Fibroblast of the aortic adventitia (primary cell): ENCODE results near the gene ZNF804A. TPM values are rescaled to one million over a fixed set of nuclear protein-coding genes. Genes with fewer than 3 reads are reported as not detected.
"Not testable (repeated sequence)": the region's sequence is repeated elsewhere in the genome, so short reads cannot be mapped to it uniquely, and the experiment has no call there.

Source experiments
- DNase-seq: peaks from one replicate; pipeline ENCODE4 v3.0.0-alpha.2; 2010; ENCODE audit warnings: low read depth
- H3K4me3 ChIP-seq: 2 replicates; pipeline ENCODE4 v1.5.1; 2011; ENCODE audit warnings: low read depth, mild to moderate bottlenecking, control low read depth, low read length, moderate library complexity
- CTCF ChIP-seq: IDR thresholded peaks from 2 replicates; pipeline ENCODE4 v1.5.1; 2011; ENCODE audit warnings: mild to moderate bottlenecking, low read length, control low read depth, inconsistent platforms; ENCODE audit not compliant: insufficient read depth
- total RNA-seq: library from RNA; depleted of rRNA; stranded (reverse); fragments of >200 nt; gene quantifications from 2 replicates; pipeline ENCODE4 v1.2.3, GENCODE V29; 2012; ENCODE audit warnings: low replicate concordance

The ZNF804A gene
- total RNA-seq, 1 donor = 12.9 TPM

- peak; percentile 71 for DNase-seq
- no peak for TF ChIP-seq CTCF
- no peak overlapping the region for H3K4me3 ChIP-seq
These were observed 158.6 kb downstream of the ZNF804A start for GRCh38 chr2:184756885-184757284.

- not testable (repeated sequence) for H3K4me3 ChIP-seq, DNase-seq
These were observed 161.4 kb downstream of the ZNF804A start for GRCh38 chr2:184759557-184760255.

- H3K4me3 ChIP-seq = no peak overlapping the region
- DNase-seq = no peak
- TF ChIP-seq CTCF = no peak
These were observed 162.6 kb downstream of the ZNF804A start for GRCh38 chr2:184760931-184761330.

- DNase-seq = no peak
- no peak for TF ChIP-seq CTCF
- no peak overlapping the region for H3K4me3 ChIP-seq
These were observed 167.0 kb downstream of the ZNF804A start for GRCh38 chr2:184765112-184765895.

GRCh38 chr2:184767059-184767458, 168.7 kb downstream of the ZNF804A start:
- no peak for DNase-seq
- no peak for TF ChIP-seq CTCF
- no peak overlapping the region for H3K4me3 ChIP-seq

GRCh38 chr2:184769023-184769422, 170.7 kb downstream of the ZNF804A start:
- DNase-seq = peak; percentile 65
- no peak for TF ChIP-seq CTCF
- H3K4me3 ChIP-seq = no peak overlapping the region

GRCh38 chr2:184769686-184770085, 171.4 kb downstream of the ZNF804A start:
- DNase-seq = peak; percentile 59

More at GRCh38 chr2:184769686-184770085, 171.4 kb downstream of the ZNF804A start:
- no peak for TF ChIP-seq CTCF
- H3K4me3 ChIP-seq = no peak overlapping the region
